ENCODE results near the gene ERO1A.
A peak's percentile ranks its signal among the peaks of the same experiment; 100 is the strongest.
"Not testable (repeated sequence)": the region's sequence is repeated elsewhere in the genome, so short reads cannot be mapped to it uniquely, and the experiment has no call there.

ERO1A gene

GRCh38 chr14:52695481-52696091 lies at the start of gene ERO1A:
TSS of gene ERO1A (minus strand) at chr14:52695558. CDS start at chr14:52695481, 77 bp downstream.
- DNase-seq = peak; percentile 70

DNA sequence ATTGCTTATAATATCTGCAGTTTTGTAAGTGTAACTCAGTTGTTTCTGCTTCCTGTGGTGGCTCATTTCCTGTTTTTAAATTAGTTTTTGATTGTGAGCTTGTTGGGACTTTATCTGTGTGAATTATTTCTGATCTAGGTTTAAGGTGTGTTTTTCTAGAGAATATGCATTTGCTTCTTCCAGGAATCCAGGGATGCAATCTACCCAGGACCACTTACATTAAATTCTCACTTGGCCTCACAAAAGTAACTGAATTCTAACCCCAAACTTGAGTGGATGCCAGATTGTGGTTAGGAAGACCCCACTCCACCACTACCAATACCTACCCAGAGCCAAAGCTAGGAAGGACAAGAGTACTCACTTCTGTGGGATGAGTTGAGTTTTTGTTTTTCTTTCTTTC lies 46.5 kb upstream of the ERO1A start:
- no peak for DNase-seq

DNA sequence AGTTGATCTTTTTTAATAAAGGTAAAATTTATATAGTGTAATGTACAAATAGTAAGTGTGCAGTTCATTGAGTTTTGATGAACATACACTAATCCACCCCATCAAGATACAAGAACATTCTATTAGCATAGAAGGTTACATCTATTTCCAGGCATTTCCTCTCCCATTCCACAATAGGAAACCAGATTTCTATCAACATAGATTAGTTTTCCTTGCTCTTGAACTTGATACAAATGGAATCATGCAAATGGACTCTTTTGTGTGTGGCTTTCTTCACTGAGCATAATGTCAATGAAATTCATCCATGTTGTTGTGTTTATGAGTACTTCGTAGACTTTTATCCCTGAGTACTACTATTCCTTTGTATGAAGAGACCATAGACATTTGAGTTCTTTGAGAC lies 45.4 kb upstream of the ERO1A start:
- DNase-seq = no peak

DNA sequence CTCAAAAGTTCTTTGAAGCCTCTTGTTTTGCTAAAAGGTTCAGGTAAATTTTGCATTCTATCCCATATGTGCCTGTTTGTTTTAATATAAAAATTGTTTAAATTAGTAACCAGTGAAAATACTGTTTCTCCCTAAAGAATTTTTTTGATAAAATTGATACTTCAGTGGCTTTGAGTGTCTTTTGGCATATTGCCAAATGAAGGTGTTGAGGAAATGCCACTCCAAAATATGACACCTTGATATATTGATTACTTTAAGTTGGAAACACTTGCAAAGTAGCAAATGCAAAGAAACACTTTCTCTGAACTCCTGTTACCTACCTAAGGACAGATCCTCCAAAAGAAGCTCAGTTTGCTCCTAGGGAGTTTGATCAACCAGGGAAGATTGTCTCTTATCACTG lies 43.1 kb upstream of the ERO1A start:
- DNase-seq = no peak

- DNase-seq = no peak
Measured at GRCh38 chr14:52735921-52736489, 40.6 kb upstream of the ERO1A start.

DNA sequence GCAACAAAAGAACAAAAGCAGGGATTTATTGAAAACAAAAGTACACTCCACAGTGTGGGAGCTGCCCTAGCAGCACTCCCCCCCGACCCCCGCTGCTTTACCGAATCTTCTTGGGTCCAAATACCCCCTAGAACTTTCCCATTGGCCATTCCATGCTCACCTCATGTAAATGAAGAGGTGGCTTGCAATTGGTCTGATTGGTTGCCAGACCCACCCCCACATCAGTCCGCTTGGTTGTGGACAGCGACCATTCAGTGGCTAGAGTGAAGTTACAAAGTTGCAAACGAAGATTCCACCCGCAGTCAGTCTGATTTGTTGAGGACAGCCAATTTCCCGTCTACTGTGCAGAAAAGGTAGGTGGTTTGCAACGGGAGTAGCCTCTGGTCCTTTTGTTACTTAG lies 38.5 kb upstream of the ERO1A start:
- no peak for DNase-seq

DNA sequence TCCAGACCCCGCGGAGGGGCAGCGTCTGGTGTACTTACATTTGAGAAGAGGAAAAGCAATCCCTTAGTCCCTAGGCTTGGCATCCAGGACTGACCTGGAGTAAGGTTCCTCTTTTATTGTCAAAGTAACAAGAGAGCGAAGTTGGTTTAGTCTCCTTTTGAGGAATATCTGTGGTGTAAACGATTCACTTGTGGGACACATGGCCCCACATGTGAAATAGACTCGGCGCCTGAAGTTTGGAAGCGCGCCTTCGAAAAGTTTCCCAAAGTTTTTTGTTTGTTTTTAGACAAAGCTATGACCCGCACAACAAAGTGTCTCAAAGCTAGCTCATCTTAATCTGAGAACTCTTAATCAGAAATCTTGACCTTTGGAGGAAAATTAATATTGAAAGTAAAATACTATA lies 35.4 kb upstream of the ERO1A start:
- no peak for DNase-seq

GRCh38 chr14:52729925-52730708 lies 34.8 kb upstream of the ERO1A start, which contains the start of gene STYX:
TSS of gene STYX (plus strand) at chr14:52730166. CDS start at chr14:52730475, 309 bp downstream.
- DNase-seq = peak; percentile 98

- DNase-seq = no peak
Measured at GRCh38 chr14:52729585-52729924, 34.2 kb upstream of the ERO1A start.

DNA sequence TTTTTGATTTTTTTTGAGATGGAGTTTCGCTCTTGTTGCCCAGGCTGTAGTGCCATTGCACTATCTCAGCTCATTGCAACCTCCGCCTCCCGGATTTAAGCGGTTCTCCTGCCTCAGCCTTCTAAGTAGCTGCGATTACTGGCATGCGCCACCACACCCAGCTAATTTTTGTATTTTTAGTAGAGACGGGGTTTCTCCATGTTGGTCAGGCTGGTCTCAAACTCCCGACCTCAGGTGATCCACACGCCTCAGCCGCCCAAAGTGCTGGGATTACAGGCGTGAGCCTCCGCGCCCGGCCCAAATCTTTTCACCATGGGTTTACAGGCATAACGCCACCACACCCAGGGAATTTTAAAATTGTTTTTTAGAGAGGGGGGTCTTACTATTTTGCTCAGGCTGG lies 33.7 kb upstream of the ERO1A start:
- not testable (repeated sequence) for DNase-seq

- DNase-seq = not testable (repeated sequence)
Measured at GRCh38 chr14:52727509-52727908, 32.2 kb upstream of the ERO1A start.

GRCh38 chr14:52724360-52724644 lies 28.9 kb upstream of the ERO1A start:
- no peak for DNase-seq

DNA sequence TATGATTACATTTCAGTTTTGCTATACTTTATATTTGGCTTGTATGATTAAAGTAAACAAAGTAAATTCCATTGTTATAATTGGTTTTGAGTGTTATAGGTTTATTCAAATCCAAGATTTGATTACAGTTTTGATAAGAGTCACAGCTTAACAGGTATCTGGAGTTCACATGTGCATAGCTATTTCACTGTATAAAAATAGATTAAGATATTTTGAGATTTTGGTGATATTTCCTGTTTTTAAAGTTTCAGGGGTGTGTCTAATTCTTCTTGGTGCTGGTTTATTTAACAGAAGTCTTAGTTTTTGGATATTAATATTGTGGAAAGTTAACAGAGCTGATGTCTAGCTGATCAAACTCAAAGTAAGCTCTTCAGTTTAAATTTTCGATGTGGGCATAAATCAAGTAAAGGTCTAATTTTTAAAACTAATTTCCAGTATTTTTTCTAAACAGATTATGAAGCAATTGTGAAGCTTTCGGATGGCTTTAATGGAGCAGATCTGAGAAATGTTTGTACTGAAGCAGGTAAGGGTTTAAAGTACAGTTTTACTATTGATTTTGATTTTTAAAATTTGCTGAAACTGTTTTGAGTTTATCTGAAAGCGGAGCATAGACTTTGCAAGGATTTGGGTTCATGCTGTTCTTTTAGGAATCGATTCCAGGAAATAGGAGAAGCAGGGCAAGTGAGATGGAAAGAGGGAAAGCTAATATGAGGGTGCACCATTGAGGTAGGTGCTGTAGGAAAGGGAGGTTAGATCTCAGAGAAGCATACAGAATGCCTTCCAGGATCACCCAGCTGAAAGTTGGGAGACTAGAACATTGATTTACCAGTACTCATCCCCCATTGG lies 28.4 kb upstream of the ERO1A start:
- no peak for DNase-seq

GRCh38 chr14:52716155-52716554 lies 20.8 kb upstream of the ERO1A start:
- DNase-seq = no peak

DNA sequence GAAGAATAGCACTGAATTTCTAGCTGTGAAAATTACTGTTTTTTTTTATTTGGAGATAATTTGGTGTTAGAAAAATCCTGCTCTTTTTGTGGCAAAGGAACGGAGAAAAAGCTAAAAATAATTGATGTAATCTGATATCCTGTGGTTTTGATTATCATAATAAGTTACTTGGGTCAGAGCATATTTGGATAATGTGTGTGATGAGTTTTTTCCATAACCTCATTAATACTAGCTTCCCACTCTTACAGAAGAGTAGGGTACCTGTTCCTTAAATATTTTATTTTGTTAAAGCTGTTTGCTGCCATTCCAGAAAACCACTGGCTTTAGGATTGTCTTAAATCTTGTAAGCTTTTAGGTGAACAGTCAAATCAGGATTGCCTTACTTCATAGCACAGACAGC lies 16.3 kb upstream of the ERO1A start:
- no peak for DNase-seq

GRCh38 chr14:52706724-52707706 lies 11.7 kb upstream of the ERO1A start, which contains the start of gene PSMC6:
TSS of gene PSMC6 (plus strand) at chr14:52707200. CDS start at chr14:52707220, 20 bp downstream.
- DNase-seq = peak; percentile 85

- DNase-seq = no peak
Measured at GRCh38 chr14:52706286-52706685, 10.9 kb upstream of the ERO1A start.

DNA sequence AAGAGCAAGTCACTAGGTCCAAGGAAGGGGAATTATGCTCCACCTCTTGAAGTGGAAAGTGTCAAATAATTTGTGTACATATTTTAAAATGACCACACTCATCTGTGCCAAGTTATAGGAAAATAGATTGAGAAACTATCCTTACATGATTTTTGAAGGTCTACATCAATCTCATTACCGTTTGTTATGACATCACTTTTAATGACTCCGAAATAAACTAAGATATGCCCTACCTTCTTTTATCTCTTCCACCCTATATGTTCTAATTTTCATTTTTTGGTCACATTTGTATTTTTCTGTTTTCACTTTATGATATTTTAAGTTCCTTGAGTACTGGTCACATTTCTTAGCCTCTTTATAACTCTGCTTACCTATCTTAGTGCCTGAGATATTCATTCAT lies 8.3 kb upstream of the ERO1A start:
- DNase-seq = no peak

- DNase-seq = peak; percentile 87
Measured at GRCh38 chr14:52703225-52703624, 7.9 kb upstream of the ERO1A start.

DNA sequence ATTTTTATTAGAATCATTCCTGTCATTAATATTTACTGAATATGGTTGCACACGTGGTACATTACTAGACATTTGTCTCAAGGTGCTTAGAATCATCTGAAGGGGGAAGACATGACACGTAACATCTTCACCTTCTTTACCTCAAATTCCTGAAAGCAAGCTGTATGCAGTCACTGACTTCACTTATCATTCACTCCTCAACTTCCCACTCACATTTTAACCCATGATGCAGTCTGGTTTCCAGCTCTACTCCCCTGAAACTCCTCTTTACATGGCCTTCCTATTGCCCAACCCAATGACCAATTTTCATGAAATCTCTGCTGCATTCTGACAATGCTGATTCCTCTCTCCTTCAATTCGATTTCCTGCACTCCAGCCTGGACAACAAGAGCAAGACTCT lies 5.9 kb upstream of the ERO1A start:
- peak; percentile 39 for DNase-seq

DNA sequence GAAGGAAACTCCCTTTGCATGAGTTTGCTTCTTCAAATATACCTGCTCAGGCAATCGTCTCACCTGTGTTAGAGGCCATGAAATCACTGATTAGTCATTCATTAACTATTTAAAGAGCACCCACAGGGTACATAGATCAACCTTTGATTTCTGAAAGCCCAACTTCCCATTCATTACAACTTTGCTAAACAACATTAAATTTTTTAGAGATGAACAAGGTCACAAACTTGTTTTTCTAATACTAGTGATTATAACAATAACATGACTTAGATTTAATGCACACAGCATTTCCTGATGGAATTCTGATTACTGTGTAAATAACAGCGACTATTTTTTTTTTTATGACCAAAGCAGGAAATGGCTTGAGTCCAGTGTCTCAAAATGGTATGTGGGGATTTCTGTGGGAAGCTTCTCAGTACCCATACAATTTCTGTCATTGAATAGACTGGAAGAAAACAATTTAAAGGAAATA lies 5.4 kb upstream of the ERO1A start:
- no peak for DNase-seq

All from NCI-H226 (cell line).